HG03196 (cell line): Measurements from ENCODE around the gene TSPAN32.

ENCODE experiments used
- ATAC-seq: cut with Tn5 transposase; IDR thresholded peaks from one replicate; pipeline ENCODE4 v1.9.1; 2021; ENCODE audit not compliant: unreplicated experiment

The TSPAN32 gene

DNA sequence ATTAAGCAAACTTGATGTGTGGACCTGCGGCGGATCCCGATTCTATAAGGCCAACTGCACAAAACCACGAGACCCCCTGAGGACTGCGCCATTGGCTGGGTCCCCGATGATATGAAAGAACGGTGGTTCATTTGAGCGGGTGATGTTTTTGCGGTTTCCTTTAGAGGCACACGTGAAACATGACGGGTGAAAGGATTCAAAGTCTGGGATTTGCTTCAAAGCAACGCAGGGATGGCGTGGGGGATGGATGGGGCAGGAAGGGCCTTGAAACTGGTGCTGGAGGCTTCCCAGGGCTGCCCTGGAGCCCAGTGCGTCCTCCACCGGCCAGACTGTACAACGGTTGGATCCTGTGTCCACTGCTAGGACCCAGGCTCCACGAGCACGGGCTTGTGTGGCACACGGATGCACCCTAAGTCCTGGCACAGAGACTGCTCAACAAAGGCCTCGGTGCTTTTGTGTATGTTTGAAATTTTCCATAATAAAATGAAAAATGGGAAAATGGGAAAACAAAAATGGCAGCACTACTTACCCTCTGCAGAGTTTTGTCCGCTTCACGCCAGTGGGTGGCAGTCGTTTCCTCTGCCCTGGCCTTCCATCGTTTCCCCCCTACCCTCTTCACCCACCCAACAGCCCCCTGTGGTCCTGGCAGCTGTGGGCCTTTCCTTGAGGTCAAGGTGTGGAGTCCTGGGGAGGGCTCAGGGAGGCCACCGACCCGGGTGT is 35.1 kb upstream of the TSPAN32 start:
- ATAC-seq, result no peak

DNA sequence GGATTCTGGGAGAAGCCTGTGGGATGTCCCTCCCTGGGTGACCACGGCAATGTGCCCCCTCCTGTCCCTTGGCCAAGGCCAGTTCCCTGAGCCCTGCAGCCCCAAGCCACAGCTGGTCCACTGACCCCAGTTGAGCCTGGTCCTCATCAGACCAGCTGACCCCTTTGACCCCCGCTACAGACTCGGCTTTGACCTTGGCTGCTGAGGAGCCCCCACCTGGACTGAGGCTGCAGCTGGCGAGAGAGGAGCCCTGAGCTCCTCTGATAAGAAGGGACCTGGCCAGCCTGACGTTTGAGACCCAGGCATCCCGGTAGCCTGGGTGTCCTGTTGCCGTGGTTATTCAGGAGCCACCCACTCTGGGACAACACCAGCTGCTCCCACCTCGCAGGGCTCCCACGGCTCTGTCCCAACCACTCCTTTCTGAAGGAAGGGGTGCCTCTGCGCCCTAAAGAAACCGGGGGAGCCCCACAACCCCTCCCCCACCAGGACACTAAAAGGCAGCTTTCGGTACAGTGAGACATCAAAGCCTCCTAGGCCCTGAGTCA is 34.4 kb upstream of the TSPAN32 start:
- no peak for ATAC-seq

DNA sequence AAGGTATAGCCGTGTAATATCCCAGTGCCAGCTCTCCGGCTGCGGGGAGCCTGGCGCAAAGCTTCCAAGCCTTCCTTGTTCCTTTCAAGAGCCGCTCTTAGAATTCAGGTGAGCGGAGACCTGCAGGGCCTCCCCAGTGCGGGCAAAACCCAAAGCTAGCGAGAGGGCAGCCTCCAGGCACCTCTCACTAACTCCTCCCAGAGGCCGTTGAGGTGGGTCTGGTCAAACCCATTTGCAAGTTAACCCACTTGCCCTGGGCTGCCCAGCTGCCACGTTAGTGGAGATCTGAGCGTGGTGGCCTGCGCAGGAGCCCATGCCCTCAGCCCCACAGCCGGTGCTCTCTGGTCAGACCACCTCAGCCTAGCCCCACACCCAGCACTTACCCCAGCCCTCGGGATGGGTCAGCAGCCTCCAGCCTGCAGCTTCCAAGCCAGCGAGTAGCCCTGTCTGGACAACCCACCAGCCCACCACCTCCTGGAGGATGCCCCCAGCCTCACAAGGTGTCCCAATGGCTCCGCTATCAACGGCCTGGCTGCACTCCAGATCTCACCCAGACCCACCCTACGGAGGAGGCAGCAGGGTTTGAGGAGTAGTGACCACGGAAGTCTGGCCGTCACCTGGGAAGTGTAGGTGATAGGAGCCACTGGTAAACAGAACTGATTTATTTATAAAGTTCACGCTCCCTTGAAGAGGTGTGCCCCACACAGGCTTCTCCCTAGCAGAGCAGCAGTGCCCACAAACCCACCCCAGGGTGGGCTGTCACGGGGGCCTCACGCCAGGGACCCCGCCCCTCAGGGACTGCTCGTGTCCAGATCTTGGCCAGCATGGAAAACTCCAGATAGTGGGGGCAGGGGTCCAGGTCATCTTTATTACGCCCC is 33.7 kb upstream of the TSPAN32 start:
- ATAC-seq, result no peak

DNA sequence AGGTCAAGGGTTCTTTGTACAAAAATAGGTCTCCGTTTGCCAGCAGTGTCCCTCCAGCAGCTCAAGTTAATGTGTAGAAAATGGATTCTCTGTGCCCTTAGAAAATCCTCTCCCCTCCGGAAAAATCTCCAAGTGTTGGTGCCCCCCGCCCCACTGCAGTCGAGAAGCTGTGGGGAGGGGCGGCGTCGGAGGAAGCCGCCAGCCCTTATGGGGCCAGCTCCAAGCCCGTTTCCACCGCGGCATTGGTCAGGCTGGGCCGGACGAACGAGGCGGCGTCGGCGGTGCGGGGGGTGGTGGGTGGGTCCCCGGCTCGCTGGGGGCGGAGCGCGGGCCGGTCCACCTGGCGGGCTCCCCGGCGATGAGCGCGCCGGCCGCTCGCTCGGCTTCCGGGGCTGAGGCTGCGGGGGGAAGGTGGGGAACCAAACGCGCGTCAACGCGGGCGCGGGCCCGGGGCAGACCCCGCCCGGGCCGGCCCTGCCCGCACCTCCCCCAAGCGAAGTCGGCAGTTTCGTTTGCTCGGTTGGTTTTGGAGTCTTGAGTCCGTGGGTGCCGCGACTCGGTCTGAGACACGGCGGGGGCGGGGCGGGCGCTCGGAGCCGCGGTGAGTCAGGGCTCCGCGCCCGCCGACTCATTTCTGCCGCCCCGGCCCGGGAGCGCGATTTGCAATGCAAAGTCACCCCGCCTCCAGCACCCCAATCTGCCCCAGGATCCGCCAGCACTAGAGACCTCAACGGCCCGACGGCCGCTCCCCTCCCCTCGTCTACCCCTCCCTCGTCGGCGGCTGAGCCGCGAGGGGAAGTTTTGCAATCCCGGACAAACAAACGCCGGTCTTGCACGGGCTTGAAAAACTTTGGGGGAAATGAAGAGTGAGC is 32.8 kb upstream of the TSPAN32 start:
- no peak for ATAC-seq

DNA sequence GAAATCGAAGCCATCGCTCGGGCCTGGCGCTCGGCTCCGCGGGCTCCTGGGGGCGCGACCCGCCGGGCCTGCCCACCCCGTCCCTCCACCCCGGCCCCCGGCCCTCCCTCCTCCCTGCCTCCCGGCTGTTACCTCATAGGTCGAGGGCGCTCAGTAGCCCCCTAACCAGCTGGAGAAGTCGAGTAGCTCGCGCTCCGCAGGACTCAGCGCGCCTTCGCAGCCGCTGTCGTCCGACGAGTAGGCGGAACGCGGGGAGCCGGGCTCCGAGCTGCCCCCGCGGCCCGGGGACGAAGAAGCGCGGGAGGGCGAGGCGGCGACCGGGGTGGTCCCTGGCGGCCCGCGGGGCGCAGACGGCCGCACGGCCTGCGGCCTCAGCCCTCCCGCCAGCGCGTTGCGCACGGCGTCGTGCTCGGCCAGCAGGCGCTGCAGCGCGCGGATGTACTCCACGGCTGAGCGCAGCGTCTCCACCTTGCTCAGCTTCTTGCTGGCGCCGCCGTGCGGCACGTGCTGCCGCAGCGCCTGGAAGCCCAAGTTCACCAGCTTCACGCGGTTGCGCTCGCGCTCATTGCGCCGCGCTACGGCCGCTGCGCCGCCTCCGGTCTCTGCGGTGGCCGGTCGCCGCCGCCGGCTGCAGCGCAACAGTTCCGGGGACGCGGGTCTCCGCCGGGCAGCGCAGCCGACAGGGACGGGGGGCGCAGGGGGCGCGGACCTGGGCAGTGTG is 32.1 kb upstream of the TSPAN32 start:
- ATAC-seq, result no peak

DNA sequence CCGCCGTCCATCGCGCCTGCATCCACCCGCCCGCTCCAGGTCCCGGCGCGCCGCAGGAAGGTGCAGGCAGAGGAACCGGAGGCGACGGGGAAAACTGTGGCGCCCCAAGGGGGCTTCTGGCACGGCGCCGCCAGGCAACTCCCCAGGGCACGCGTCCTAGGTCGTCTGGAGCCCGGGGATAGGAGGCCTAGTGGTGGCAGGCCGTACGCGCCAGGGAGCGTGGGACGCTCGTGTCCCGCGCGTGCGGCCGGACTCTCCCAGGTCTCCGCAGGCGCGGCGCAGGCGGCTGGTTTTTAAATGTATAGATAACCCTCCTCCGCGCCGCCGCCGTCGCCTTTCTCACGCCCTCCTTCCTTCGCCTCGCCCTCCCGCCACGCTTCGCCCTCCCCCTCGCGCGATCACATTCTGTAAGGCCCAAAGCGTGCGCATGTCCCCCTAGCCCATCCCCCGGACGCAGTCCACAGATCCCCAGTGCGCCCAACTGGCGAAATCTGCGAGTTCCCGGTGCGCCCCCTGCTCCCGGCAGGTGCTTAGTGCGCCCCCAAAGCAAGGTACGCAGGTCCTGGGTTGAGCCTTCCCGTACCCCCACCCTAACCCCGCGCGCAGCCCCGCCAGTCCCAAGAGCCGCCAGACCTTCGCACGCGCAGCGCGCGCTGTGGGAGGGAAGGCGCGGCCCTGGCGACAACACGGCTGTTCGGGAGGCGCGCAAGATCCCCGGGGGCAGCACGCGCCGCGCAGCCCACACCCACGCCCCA is 31.3 kb upstream of the TSPAN32 start, which contains the start of gene ASCL2:
Gene ASCL2, minus strand, starts transcription at position 267 of the 755 bp plus-strand sequence. Its CDS starts 256 bp downstream, at position 11.
- no peak for ATAC-seq

DNA sequence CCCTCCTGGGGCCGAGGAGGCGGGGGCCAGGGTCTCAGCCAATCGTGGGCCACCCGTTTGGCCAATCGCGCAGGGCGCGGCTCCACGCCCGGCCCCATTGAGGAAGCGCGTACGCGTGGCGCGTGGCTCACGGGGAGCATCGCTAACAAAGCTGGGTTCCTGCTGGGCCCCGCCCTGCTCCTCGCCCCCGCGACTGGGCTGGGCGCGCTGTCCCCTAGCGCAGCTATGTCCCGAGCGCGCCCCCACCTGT is 30.8 kb upstream of the TSPAN32 start:
- no peak for ATAC-seq

DNA sequence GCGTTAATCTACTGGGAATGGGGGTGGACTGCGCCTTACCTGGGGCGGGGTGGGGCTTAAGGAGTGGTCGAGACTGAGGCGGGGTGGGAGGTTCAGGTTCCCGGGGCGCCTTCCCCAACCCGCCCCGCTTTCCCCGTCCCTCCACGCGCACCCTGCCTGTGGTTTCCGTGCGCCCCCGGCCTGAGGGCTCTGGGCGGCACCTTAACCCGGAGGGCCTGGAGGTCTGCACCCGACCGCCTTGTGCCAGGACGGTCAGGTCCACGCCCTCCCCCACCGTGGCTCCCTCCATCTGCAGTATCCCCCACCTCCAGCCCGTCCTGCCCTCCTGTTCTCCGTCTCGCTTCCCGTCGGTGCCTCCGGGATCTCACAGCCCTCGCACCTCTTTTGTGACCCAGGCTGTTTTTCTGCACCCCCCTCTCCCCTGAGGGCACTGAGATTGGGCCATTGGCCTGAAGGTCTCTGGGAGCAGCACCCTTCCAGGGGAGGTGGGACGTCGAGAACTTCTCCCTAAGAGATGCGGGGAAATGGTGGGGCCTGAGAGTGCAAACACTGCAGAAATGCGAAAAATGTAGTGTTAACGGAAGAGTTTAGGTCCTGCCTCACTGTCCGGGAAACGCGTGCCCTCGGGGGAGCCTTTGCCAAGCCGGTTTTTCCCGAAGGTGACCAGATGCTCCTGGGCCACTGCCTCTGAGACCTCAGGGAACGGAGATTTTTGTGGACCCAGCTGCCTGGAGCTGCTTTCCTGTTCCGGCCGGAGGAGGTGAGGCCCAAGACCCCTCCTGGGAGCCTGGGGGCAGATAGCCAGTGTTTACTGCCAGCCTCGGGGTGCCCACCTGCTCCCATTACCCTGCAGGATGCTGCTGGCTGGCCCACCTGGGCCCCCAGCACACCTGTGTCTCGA is 30.2 kb upstream of the TSPAN32 start:
- ATAC-seq, result no peak

DNA sequence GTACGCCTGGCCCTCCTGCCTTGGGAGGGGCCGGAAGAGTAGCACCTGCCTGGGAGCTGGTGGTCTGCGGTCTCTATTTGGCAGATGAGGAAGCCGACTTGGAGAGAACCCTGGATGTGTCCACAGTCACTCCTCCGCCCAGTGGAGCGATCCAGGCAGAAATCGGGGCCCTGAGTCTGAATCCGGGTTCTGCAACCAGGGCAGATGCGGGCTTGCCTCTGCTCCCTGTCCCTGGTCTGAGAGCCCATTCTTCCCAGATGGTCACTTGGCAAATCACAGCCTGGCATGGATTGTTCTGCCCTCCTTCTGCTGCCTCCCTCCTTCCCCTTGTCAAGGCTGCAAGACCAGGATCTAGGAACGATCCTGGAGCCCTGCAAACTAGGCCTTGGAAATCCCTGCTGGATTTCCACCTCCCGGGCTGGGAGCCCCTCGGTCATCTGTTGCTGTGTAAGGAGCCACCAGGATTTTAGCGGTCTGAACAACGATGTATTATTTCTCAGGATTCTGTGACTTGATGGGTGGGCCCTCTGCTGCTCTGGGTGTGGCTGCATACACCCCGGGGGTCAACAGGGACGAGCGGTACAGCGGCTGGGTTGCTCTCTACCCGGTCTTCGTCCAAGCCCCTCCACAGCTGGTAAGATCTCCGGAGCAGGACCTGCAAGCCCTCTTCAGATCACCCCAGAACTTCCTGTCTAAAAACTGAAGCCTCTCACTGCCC is 29.4 kb upstream of the TSPAN32 start:
- ATAC-seq, result no peak

DNA sequence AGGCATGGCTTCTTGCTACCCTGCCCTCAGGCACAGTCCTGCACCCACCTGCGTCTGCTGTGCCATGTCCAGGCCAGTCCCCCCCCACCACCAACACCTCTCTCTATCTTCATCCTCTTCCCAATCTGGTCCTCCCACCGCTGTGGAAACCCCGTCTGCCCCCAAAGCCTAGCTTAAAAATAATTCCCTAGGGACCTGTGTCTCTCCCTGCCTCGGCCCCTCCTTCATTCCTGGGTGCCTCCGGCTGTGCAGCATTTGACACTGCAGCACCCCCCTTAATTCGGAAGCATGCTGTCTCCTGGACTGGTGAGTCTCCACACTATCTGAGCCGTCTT is 28.9 kb upstream of the TSPAN32 start:
- ATAC-seq, result no peak

DNA sequence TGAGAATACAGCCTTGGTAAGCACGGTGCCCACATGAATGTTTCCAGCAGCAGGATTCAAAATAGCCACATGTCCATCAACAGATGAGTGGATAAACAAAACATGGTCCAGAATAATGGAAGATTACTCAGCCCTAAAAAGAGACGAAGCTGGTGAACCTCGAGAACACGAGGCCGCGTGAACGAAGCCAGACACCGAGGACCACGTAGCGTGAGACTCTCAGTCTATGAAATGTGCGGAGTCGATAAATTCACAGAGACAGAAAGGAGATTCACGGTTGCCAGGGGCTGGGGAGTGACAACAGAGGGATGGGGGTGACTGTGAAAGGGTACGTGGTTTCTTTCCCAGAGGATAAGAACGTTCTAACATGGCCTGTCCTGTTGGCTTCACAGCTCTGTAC is 28.5 kb upstream of the TSPAN32 start:
- no peak for ATAC-seq

DNA sequence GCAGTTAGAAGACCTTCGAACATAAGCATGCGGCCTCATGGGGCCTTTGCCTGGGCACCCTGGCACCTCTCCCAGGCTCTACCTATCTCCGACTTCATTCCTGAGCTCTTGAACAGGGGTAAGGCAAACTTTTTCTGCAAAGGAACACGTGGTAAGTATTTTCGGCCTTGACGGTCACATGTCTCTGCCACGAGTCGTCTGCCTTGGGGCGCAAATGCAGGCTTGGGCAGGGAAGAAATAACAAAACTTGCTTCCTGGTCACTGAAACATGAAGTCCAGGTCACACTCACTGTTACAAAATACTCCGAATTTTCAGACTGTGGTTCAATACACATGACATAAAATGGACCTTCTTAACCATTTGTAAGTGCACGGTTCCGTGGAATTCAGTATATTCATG is 28.0 kb upstream of the TSPAN32 start:
- ATAC-seq, result no peak

DNA sequence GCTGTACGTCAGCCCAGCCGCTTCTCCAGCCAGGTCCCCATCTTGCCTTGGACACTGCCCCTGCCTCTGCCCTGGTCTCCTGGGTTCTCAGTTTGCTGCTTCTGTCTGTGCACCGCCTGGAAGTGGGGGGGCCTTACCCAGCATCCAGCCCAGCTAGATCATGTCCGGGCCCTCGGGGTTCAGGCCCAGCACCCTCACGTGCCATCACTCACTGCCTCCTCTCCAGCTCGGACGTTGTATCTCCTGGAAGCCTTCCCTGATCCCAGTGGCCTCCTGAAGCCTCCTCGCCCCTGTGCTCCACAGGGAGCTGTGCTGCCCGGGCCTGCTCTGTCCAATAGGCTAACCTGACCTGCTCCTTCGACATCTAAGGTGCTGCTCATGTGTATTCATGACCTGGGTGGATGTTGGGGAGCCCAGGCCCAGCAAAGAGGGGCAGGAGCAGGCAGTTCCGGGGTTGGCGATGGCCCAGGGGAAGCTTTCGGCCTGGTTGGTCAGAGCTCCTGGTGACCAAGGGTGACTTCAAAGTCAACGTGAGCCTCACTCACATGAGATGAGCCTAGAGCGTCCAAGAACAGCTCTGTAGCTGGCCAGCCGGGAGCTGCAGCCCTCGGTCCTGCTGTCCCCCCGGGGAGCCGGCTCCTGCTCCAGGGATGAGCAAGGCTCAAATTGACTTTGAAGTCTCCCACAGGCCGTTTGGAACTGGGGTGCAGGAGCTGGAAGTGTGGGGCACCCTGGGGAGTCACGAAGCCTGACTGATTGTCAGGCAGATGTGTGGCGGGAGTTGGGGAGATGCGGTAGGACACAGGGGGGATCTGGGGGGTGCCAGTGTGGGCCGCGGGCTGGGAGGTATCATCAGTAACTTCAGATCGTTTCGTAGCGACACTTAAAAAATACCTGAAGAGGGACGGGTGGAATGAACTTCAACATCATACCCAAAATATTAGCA is 26.2 kb upstream of the TSPAN32 start:
- no peak for ATAC-seq

DNA sequence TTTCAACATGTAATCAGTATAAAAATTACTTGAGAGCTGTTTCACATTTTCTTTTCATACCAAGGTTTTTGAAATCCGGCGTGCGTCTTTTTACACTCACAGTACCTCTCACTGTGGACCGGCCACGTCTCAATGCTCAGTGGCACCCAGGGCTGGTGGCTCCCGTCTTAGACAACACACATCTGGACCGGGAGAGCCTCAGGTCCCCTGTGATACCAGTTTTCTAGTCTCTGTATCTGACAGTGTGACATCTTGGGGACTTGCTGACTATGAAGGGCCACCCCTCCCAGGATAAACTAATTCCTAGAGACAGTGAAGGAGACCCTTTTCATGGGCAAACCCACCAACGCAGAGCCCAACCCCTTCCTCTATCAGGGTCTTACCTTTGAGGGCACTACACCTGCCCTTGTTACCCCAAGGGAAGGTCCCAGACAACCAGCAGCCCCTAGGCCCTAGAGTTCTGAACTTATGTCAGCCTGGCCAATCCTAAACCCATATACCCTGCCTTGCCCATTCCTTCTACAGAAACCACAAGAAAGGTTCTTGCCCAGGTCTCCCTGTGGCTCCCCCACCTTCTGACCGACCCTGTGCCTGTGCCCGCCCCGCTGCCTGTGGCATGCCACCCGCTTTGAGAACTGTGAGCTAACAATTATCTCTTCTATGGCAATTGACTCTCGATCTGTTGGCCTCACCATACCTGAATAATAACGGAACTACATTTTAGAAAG is 25.4 kb upstream of the TSPAN32 start:
- ATAC-seq, result no peak

DNA sequence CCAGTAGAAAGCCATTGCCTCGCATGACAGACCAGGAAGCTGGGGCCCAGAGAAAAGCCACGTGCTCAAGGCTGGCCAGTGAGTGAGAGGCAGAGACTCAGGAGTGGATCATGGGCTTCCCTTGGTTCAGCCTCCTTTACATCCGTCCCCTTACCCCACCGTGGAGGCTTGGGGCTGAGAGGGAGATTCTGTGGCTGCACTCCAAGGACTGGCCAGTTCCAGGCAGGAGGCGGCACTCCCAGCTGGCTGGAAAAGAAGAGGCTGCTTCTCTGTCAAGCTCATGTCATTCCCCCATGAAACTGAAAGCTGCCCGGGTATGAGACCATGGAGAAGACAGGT is 24.8 kb upstream of the TSPAN32 start:
- no peak for ATAC-seq

DNA sequence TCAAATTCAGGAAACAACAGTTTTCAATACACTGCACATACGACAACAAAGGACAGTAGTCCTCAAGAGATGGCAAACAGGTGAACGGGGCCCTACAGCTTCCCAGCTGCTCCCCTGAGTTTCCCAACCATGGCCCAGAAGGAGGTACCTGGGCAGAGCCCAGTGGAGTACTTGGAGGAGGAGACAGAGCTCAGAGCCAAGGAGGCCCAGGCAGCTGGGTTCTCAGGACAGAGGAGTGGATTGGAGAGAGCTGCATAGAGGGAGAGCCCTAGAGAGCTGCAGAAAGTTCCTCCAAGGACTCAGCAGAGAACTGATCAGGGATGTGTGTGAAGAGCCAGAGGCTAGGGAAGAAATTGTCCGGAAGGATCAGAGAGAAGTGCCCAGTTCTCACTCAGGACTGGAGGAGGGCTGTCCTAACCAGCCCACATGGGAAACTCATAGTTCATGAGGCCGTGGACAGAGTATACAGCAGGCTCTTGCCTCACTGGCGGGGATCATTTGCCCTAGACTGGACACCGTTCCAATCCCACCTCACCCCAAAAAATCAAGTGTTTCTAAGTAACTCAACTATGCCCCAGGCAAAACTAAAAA is 23.8 kb upstream of the TSPAN32 start:
- ATAC-seq, result no peak
